NK-92 (cell line): ENCODE measurements around the gene ATXN7L1.

Experiments
- DNase-seq: peaks from one replicate; lab custom pipeline; 2025; ENCODE audit not compliant: unreplicated experiment; lab: John Stamatoyannopoulos, UW

ATXN7L1 gene, protein sequence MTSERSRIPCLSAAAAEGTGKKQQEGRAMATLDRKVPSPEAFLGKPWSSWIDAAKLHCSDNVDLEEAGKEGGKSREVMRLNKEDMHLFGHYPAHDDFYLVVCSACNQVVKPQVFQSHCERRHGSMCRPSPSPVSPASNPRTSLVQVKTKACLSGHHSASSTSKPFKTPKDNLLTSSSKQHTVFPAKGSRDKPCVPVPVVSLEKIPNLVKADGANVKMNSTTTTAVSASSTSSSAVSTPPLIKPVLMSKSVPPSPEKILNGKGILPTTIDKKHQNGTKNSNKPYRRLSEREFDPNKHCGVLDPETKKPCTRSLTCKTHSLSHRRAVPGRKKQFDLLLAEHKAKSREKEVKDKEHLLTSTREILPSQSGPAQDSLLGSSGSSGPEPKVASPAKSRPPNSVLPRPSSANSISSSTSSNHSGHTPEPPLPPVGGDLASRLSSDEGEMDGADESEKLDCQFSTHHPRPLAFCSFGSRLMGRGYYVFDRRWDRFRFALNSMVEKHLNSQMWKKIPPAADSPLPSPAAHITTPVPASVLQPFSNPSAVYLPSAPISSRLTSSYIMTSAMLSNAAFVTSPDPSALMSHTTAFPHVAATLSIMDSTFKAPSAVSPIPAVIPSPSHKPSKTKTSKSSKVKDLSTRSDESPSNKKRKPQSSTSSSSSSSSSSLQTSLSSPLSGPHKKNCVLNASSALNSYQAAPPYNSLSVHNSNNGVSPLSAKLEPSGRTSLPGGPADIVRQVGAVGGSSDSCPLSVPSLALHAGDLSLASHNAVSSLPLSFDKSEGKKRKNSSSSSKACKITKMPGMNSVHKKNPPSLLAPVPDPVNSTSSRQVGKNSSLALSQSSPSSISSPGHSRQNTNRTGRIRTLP

DNA sequence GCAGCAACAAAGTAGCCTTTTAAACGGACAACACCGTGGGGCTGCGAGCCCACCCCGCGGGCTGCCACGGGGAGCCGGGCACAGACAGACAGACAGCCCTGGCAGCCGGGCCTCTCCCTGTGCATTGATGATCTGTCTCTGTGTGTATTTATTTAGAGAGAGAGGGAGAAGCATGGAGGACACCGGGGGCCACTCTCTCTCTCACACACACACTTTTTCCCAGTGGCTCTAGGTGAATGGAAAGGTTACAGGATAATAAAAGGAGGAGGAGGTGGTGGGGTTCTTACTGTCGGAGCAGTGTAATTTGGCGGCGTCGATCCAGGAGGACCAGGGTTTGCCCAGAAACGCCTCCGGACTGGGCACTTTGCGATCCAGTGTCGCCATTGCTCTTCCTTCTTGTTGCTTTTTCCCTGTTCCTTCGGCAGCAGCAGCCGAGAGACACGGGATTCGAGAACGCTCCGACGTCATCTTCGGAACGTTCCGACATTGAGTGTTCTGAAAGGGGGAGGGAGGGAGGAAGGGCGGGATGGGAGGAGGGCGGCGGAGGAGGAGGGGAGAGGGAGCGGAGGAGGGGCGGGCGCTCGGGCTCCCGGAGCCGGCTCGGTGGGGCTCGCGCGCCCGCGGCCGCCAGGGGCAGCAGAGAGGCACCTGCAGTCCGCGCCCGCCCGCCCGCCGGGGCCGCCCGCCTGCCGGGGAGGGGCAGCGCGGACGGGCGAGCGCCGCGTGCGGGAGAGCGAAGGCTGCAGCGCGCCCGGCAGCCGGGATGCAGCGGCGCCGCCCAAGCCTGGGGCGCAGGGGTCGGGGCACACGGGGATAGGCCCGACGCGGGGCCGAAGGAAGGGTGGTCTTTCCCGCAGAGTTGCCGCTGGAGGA is at the start of gene ATXN7L1:
ATXN7L1 (minus strand) TSS at position 509 of the 873 bp plus-strand sequence; CDS start at position 468, 41 bp downstream.
- DNase-seq, result peak; percentile 31

DNA sequence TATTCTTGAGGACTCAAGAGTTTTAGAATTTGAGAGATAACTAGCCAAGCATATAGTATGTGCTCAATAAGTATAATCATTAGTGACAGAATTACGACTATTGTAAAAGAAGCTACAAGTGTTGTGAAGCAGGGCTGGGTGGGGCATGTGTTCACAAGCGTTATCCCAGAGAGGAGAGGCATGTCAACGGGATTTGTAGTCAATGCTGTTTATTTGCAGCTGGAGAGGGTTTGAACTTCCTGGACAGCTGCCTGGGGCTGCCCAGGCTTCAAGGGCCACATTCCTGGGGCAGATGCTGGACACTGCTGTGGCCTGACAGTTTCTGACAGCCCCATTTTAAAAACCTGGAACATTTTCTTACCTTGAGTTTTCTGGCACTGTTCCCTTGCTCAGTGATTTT is 49.7 kb upstream of the ATXN7L1 start:
- no peak for DNase-seq

DNA sequence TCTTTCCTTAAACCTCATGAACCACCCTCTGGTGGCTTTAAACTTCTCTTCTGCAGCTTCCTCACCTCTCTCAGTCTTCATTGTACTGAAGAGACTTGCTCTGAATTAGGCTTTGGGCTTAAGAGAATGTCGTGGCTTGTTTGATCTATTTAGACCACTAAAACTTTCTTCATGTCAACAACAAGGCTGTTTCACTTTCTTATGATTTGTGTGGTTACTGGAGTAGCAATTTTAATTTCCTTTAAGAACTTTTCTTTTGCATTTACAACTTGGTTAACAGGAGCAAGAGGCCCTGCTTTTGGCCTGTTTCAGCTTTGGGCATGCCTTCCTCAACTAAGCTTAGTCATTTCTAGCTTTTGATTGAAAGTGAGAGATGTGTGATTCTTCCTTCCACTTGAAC is 48.5 kb upstream of the ATXN7L1 start:
- no peak for DNase-seq

DNA sequence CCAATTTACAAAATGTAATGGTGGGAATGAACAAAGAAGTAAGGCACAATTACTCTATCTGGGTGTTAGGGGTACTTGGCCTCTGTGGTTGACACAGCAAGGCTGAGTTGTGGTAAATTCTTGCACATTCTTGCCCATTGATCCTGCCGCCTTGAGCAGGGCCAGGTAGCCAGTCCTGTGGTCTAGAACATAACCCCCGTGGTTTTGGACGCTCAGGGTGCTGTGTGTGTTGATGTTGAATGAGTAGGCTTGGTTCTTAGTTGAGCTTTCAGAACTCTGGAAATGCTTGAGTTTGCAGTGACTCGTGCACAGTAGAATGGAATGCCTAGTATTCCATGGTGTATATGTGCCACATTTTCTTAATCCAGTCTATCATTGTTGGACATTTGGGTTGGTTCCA is 44.4 kb upstream of the ATXN7L1 start:
- DNase-seq, result no peak

DNA sequence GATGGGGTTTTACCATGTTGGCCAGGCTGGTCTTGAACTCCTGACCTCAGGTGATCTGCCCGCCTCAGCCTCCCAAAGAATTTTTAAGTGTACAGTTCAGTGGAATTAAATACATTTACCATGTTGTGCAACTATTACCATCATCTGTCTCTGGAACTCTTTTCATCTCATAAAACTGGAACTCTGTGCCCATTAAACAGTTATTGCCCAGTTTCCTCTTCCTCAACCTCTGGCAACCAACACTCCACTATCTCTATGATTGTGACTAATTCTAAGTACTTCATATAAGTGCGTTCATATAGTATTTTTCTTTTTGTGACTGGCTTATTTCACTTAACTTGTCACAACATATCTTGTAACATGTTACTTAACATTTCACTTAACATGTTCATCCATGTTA is 41.3 kb upstream of the ATXN7L1 start:
- no peak for DNase-seq

DNA sequence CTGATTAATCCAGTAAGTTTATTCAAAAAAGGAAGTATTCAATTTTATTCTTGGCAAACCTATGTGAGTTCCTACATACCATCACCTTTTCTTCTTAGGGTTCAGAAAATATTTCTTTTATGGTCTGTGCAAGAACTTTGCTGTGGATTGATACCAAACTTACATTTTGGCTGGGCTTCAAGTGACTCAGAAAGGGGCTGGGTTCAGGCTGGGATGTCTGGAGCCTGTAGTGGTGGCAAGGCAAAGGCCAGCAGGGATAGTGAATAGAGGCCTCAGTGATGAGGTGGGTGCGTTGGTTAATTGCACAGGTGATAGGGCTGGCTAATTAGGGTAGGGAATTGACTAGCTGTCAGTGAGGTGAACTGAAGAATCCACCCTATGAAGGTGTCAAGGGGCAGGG is 40.2 kb upstream of the ATXN7L1 start:
- DNase-seq, result no peak

DNA sequence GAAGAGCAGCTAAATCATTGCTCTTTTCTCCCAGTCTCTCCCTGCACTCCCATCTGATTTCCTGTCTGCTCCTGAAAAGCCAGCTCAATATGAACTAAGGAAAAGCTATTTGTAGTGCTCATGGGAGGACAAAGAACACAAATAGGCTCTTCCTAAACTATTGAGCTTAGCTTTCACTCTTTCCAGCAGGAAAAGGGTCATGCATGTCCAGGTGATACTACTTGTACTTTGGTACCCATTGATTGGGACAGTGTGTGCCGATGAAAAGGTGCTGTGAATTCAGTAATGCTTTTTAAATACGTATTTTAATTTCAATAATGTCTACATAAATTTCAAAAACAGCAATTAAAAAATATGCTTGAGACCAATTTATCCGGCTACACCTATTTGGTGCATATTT is 37.5 kb upstream of the ATXN7L1 start:
- no peak for DNase-seq

DNA sequence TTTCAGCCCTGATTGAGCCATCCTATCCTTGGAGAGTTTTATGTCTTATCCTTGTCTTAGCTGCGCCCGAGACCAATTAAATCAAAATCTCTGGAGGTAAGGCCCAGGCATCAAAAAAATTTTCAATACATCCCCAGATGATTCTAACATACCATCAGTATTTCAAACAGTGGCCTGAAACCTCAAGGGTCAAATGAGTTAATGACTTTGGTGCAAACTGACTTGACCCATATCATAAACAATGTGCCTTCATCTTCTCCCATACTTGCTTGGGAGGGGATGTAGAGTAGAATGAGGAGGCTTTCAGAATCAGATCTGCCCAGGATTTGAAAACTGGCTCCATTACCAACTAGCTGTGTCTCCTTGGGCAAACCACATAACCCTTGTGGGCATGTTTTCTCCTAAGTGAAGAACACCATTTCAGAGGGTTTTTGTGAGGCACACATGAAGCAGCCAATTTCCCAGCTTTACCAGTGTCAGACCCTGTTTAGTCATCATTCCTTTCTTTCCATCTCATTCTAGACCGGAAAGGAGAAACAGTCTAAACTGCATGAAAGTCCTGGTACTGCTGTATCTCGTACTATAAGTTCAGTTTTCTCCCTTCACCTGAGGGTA is 35.7 kb upstream of the ATXN7L1 start:
- DNase-seq, result no peak

DNA sequence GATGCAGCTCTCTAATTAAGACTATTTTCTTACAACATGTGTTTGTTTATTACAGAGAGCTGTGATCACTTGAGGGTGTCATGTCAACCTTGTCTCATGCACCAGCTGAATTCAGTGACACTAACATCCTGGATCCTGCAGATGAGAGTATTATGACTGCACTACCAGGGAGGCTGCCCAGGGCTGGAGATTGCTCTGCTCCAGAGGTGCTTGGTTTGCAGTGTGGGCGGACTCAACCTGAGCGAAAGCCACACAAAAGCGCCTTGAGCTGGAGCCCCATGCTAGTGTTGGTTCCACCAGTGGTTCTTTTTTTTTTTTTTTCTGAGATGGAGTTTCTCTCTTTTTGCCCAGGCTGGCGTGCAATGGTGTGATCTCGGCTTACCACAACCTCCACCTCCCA is 33.8 kb upstream of the ATXN7L1 start:
- no peak for DNase-seq

DNA sequence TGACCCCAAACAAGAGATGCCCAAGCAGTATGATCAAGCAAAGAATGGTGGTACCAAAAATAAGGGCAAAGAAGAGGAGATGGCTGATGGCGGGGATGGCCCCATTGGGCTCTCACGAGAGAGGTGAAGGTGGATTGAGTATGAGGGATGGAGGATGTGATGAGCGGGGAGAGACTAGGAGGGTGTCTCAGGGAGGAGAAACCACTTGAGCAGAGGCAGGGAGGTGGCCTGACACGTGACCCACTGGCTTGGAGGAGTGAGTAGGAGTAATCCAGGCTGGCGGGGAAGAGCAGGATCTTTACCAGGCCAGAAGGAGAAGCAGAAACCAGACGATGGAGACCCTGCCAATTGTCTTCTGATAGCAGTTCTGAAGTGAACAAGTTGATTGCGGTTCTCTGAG is 33.3 kb upstream of the ATXN7L1 start:
- DNase-seq, result no peak

DNA sequence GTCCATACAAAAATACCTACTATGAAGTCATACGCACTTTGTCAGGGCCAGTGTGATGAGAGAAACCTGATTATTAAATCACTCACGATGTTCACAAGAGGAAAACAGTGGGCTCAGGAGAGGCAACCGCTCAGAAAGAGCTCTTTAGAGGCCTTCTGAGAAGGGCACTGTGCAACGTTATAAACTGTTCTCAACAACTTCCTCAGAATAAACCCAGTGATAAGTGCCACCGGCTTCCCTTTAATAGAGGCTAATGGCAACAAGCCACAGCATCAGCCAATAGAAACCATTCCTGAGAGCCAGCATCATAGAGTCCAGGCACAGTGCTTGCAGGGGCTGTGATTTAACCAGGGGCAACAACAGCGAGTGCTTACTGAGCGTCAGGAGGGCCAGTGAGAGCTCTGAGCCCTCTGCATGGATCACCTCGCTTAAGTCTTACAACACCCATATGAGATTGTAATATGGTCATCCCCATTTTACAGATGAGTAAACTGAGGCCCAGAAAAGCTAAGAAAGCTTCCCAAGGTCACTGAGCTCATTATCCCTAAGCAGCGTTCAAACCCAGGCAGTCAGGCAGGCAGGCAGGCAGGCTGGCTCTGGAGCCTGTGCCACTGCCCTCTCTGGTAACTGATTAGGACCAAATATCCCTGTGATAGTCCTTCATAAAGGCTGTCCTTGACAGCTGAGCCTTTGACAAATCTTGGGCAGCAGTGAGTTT is 30.9 kb upstream of the ATXN7L1 start:
- no peak for DNase-seq

DNA sequence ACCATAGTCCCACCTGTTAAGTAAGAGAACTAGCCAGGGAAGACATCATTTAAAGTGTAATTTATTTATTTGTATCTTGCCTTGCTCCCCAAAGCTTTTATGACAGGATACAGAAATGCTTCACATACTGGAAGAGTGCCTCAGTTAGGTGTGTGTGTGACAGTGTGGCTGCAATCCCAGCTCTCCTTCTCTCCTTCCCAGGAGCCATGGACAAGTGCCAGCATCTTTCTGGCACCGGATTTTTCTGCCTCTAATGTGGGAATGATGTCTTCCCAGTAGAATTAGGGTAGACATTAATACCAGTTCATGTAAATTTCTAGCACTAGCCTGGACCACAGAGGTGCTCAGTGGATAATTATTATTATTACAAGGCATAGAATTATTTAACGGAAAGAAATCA is 30.3 kb upstream of the ATXN7L1 start:
- DNase-seq, result no peak

DNA sequence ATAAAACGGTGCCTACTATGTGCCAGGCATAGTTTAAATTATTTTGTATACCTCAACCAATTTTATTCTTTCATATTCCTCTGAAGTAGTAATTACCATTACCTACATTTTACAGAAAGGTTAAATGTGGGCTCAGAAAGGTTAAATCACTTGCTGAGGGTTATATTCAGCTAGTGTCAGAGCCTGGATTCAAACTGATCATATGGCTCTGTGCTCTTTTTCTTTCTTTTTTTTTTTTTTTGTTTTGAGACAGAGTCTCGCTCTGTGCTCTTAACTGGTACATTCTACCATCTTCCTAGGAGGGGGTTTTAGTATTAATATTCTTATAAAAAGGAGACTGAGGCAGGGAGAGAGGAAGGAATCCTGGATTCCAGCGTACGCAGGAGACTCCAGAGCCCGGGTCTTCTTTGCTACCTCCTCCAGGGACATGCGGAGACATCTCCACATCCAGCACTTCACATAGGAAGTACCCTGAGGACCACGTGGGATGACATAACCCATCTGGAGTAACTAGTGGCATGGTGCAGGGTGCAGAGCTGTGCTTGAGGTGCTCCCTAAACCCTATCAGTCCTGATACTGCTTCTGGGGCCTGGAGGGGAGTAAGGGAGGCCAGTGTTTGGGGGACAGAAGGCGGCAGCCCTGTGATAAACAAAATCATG is 29.6 kb upstream of the ATXN7L1 start:
- no peak for DNase-seq

DNA sequence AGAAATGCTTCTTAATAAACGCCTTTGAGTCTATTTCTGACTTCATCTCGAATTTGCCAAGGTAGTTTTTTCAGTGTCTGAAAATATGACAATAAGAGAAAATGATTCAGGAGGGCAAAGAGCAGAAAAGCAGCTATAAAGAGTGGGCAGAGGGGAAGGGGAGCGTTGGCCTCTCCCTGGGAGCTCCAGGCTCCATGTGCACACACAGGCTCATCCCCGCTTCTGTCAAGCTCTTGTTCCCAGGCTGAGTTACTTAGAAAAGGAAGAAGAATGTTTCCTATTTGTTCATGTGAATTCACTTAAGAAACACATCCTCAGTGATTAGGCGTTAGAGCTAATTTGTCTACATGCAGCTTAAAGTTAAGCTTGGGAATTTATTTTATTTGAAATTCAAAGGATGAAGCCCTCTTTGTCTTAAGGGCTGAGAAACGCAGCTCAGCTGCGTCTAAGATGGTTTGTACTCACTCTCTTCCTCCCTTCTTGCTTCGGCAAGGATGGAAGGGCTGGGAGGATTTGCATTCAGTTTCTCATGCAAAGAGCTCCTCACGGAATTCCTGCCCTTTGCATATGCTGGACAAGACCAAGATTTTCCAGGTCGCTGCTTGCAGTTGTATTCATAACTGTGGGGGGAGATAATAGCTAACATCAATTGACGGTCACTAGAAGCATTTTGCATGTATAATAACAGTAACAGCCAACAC is 29.0 kb upstream of the ATXN7L1 start:
- DNase-seq, result no peak

DNA sequence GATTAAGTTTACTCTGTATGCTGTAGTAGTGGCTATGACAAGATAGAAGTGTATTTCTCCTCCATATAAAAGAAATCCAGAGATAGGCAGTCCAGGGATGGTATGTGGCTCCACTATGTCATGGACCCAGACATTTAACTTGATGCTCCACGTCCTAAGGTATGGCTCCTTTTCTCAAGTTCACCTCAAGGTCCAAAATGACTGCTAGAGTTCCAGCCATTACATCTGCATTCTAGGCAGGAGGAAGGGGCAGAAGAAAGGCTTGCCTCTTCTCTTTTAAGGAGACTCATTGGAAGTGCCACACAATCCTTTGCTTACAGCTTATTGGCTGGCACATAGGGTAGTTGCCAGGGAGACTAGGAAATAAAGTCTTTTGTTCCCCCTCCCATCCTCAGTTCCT is 27.7 kb upstream of the ATXN7L1 start:
- DNase-seq, result no peak

DNA sequence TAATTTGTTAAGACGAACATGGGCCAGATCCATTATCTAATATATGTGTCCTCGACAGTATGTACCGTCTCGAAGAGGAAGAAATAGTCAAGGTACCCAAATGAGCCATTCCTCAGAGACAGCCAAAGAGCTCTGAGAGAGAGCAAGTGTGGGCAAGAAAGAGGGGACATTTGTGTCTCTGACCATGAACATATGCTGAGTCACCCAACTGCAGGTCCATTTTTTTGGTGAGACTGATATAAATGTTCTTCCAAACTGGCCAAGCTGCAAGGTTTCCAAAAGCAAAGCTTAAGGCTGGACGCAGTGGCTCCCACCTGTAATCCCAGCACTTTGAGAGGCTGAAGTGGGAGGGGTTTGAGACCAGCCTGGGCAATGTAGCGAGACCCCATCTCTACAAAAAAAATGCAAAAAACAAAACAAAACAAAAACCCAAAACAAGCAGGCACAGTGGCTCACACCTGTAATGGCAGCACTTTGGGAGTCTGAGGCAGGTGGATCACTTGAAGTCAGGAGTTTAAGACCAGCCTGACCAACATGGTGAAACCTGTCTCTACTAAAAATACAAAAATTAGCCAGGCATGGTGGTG is 26.0 kb upstream of the ATXN7L1 start:
- no peak for DNase-seq

DNA sequence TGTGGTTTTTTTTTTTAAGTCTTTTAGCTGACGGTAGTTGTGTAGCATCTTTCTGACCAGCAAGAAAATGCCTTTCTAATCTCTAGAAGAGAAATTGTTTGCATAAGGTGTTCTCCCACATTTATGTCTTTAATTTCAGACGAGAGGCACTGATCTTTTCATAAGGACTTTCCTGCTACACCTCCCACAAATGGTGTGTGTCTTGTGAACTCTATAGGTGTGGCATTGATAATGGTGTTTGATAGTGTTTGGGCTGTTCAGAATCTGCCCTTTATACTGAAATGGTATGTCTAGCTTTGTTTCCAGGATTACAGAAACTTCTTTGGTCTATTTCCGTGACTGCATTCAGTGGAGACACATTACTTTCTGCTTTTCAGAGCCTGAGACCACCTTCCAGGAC is 21.6 kb upstream of the ATXN7L1 start:
- DNase-seq, result no peak

DNA sequence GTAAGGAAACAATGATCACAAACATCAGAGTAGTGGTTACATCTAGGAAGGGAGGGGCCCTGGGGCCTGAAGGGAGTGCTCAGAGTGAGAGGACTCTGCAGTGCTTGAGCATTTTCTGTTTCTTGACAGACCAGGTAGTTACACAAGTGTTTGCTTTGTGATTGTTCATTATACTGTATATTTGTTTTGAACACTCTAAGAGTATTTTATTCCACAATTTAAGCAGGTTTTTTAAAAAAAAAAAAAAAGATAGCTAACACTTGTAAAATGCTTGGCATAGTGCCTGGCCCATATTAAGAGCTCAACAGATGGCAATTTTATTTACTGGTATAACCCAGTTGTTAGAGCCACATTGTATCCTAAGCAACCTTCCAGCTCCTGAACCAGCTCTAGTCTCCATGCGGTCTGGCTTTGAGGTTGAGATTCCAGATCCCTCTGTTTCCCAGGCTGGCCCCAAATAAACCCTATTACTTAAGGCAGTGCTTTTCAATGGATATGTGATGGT is 20.1 kb upstream of the ATXN7L1 start:
- DNase-seq, result no peak

DNA sequence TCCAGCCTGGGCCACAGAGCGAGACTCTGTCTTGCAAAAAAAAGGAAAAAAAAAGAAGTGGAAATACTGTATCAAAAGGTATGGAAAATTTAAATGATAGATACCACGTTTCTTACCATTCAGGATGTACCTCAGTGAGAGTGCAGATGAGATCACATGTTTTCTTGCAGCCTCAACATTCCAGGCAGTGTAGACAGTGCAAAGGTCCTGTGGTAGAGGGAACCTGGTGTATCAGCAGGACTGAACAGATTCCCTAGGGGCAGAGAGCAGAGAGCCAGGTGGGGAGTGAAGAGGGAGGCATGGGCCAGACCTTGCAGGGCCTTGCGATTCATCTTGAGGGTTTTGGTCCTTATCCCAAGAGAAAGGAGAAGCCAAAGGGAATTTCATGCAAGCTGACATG is 17.7 kb upstream of the ATXN7L1 start:
- no peak for DNase-seq
